ENCODE results near the gene CTBS.

GRCh38 chr1:84583648-84584047, 9.4 kb upstream of the CTBS start:
- TF ChIP-seq CHD4 (IDR thresholded peaks at IDR 0.05; ENCODE audit: borderline replicate concordance) (no peak), ESRRA (IDR thresholded peaks at IDR 0.05; ENCODE audit: borderline replicate concordance, low read length) (no peak), EP300 (IDR thresholded peaks at IDR 0.05) (no peak)
- TF ChIP-seq, protein P1, sequence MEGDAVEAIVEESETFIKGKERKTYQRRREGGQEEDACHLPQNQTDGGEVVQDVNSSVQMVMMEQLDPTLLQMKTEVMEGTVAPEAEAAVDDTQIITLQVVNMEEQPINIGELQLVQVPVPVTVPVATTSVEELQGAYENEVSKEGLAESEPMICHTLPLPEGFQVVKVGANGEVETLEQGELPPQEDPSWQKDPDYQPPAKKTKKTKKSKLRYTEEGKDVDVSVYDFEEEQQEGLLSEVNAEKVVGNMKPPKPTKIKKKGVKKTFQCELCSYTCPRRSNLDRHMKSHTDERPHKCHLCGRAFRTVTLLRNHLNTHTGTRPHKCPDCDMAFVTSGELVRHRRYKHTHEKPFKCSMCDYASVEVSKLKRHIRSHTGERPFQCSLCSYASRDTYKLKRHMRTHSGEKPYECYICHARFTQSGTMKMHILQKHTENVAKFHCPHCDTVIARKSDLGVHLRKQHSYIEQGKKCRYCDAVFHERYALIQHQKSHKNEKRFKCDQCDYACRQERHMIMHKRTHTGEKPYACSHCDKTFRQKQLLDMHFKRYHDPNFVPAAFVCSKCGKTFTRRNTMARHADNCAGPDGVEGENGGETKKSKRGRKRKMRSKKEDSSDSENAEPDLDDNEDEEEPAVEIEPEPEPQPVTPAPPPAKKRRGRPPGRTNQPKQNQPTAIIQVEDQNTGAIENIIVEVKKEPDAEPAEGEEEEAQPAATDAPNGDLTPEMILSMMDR (IDR thresholded peaks at IDR 0.05), result no peak

All from A549 (cell line).